GM12891 (cell line): Measurements from ENCODE around the gene C1orf159.

ENCODE experiments used
- PAX5 ChIP-seq: IDR thresholded peaks from 2 replicates; pipeline ENCODE4 v1.6.1; 2011; ENCODE audit warnings: low read length, moderate library complexity, mild to moderate bottlenecking; ENCODE audit not compliant: insufficient read depth, severe bottlenecking
- POLR2A ChIP-seq: IDR thresholded peaks from 2 replicates; pipeline ENCODE4 v1.6.1; 2011; ENCODE audit warnings: low read depth, low read length, control low read depth
- POLR2AphosphoS5 ChIP-seq: IDR thresholded peaks from 2 replicates; pipeline ENCODE4 v1.6.1; 2011; ENCODE audit warnings: low read depth, low read length, control low read depth

GRCh38 chr1:1114431-1114830 is 1.5 kb downstream of the C1orf159 start:
- TF ChIP-seq PAX5, result no peak
- no peak for TF ChIP-seq POLR2AphosphoS5
- no peak for TF ChIP-seq POLR2A
